HCT116 (cell line): Measurements from ENCODE around the gene CD22. TPM values are rescaled to one million over a fixed set of nuclear protein-coding genes. Genes with fewer than 3 reads are reported as not detected.

ENCODE experiments used
- ATAC-seq: fragments of 200-7000 bp; cut with Tn5 transposase; 2 replicates; pipeline ENCODE4 v1.9.1; 2020; ENCODE audit warnings: mild to moderate bottlenecking, moderate library complexity
- BruUV-seq: library from RNA; stranded (reverse); fragments of 400-500 nt; replicated peaks from 2 replicates; lab custom pipeline; 2021; lab: Mats Ljungman, UMichigan
- CTCF ChIA-PET: fragments of 300-600 bp; sonication (Branson Sonifier 250); formaldehyde crosslinking; loops from one replicate; lab custom pipeline; 2021; ENCODE audit warnings: antibody characterized with exemption; lab: Charles Lee
- POLR2A ChIA-PET: fragments of 300-600, 350-600 bp; sonication (Branson Sonifier 250); formaldehyde crosslinking; loops from one replicate; lab custom pipeline; 2021; ENCODE audit warnings: antibody characterized with exemption; lab: Charles Lee
- RAD21 ChIA-PET, 2 experiments: fragments of 300-600 bp; sonication (Branson Sonifier 250); formaldehyde crosslinking; loops; one replicate each; lab custom pipeline; 2023; ENCODE audit warnings: low total read pairs in 2 of 2; ENCODE audit not compliant: uncharacterized antibody in 2 of 2, unreplicated experiment in 2 of 2, low non-redundant PET in 1 of 2; lab: Charles Lee
- DNase-seq: peaks from one replicate; pipeline ENCODE4 v3.0.0-alpha.2; 2010; ENCODE audit warnings: low read depth, low spot score
- H2AFZ ChIP-seq: fragments of 200-600 bp; shearing (Covaris generic), sonication (generic); 2 replicates; pipeline ENCODE4 v1.6.1; 2017; ENCODE audit warnings: low read depth, mixed run types, mixed read lengths, antibody characterized with exemption, low read length; ENCODE audit not compliant: poor library complexity, severe bottlenecking
- H3K27ac ChIP-seq: 2 replicates; pipeline ENCODE4 v1.5.1; 2012; ENCODE audit warnings: low read depth, low read length
- H3K27me3 ChIP-seq: fragments of 200-600 bp; sonication (generic); 2 replicates; pipeline ENCODE4 v1.6.1; 2016; ENCODE audit warnings: mixed run types, low read length, mixed read lengths; ENCODE audit not compliant: insufficient read depth
- H3K36me3 ChIP-seq, 2 experiments: fragments of 200-500 bp in 1 of 2; fragments of 200-600 bp in 1 of 2; sonication (Bioruptor generic) in 1 of 2; sonication (generic) in 1 of 2; 2 replicates each; pipeline versions ENCODE4 v1.5.1 to v1.6.1; 2014 to 2016; ENCODE audit warnings: low read length in 2 of 2, inconsistent platforms in 1 of 2, mixed read lengths in 1 of 2, mixed run types in 1 of 2; ENCODE audit not compliant: insufficient read depth in 2 of 2, control insufficient read depth in 1 of 2
- H3K4me1 ChIP-seq, 2 experiments: fragments of 200-600 bp in 1 of 2; sonication (generic) in 1 of 2; 2 replicates each; pipeline versions ENCODE4 v1.5.1 to v1.6.1; 2012 to 2017; ENCODE audit warnings: low read length in 2 of 2, inconsistent platforms in 1 of 2, mild to moderate bottlenecking in 1 of 2, mixed read lengths in 1 of 2, mixed run types in 1 of 2, moderate library complexity in 1 of 2; ENCODE audit not compliant: insufficient read depth in 2 of 2, control insufficient read depth in 1 of 2
- H3K4me2 ChIP-seq: fragments of 200-600 bp; sonication (generic); 2 replicates; pipeline ENCODE4 v1.6.1; 2017; ENCODE audit warnings: mixed run types, low read length, mixed read lengths
- H3K4me3 ChIP-seq, 2 experiments: fragments of 200-600 bp in 1 of 2; sonication (generic) in 1 of 2; replicated peaks in 1 of 2; 2 replicates each; pipeline ENCODE4 v1.5.1; 2011 to 2016; ENCODE audit warnings: low read length in 2 of 2, control low read depth in 1 of 2, low read depth in 1 of 2, mild to moderate bottlenecking in 1 of 2, mixed read lengths in 1 of 2, mixed run types in 1 of 2
- H3K79me2 ChIP-seq: fragments of 200-600 bp; sonication (generic); 2 replicates; pipeline ENCODE4 v1.6.1; 2017; ENCODE audit warnings: mild to moderate bottlenecking, mixed run types, low read length, moderate library complexity, mixed read lengths; ENCODE audit not compliant: insufficient read depth
- H3K9ac ChIP-seq: fragments of 200-600 bp; sonication (generic); 2 replicates; pipeline ENCODE4 v1.6.1; 2016; ENCODE audit warnings: low read length, mixed read lengths
- H3K9me2 ChIP-seq: fragments of 200-600 bp; sonication (generic), shearing (Covaris generic); 2 replicates; pipeline ENCODE4 v1.6.1; 2017; ENCODE audit warnings: mixed run types, mild to moderate bottlenecking, moderate library complexity; ENCODE audit not compliant: insufficient read depth
- H3K9me3 ChIP-seq, 2 experiments: fragments of 200-500 bp in 1 of 2; fragments of 200-600 bp in 1 of 2; sonication (Bioruptor generic) in 1 of 2; sonication (generic) in 1 of 2; 2 replicates each; pipeline ENCODE4 v1.6.1; 2014 to 2017; ENCODE audit warnings: low read length in 2 of 2, mixed read lengths in 2 of 2, inconsistent platforms in 1 of 2, low read depth in 1 of 2, mild to moderate bottlenecking in 1 of 2, mixed run types in 1 of 2, moderate library complexity in 1 of 2; ENCODE audit not compliant: control insufficient read depth in 1 of 2, insufficient read depth in 1 of 2
- H4K20me1 ChIP-seq: fragments of 200-600 bp; sonication (generic), shearing (Covaris generic); 2 replicates; pipeline ENCODE4 v1.6.1; 2017; ENCODE audit warnings: mixed run types, mild to moderate bottlenecking, moderate library complexity; ENCODE audit not compliant: insufficient read depth
- CEBPB ChIP-seq: IDR thresholded peaks from 2 replicates; pipeline ENCODE4 v1.6.1; 2012; ENCODE audit warnings: low read depth
- EGR1 ChIP-seq: IDR thresholded peaks from 2 replicates; pipeline ENCODE4 v1.6.1; 2012; ENCODE audit warnings: low read depth
- ELF1 ChIP-seq: IDR thresholded peaks from 2 replicates; pipeline ENCODE4 v1.6.1; 2012; ENCODE audit warnings: low read depth, borderline replicate concordance
- EZH2phosphoT487 ChIP-seq: fragments of 200-600 bp; IDR thresholded peaks from 2 replicates; pipeline ENCODE4 v1.6.1; 2018; ENCODE audit warnings: antibody characterized with exemption, borderline replicate concordance
- FOSL1 ChIP-seq: IDR thresholded peaks from 2 replicates; pipeline ENCODE4 v1.6.1; 2012; ENCODE audit warnings: low read depth
- POLR2A ChIP-seq: IDR thresholded peaks from 2 replicates; pipeline ENCODE4 v1.7.0; 2011; ENCODE audit warnings: borderline replicate concordance; ENCODE audit not compliant: insufficient read depth, insufficient read length; ENCODE audit errors: extremely low read depth
- POLR2AphosphoS5 ChIP-seq: IDR thresholded peaks from 2 replicates; pipeline ENCODE4 v1.6.1; 2011; ENCODE audit warnings: mild to moderate bottlenecking, low read depth, low read length, moderate library complexity
- RAD21 ChIP-seq: IDR thresholded peaks from 2 replicates; pipeline ENCODE4 v1.6.1; 2012; ENCODE audit warnings: low read depth, mild to moderate bottlenecking
- SIN3A ChIP-seq: IDR thresholded peaks from 2 replicates; pipeline ENCODE4 v1.6.1; 2012; ENCODE audit warnings: low read depth
- SP1 ChIP-seq: IDR thresholded peaks from 2 replicates; pipeline ENCODE4 v1.6.1; 2012; ENCODE audit warnings: low read depth
- SRF ChIP-seq: IDR thresholded peaks from 2 replicates; pipeline ENCODE4 v1.6.1; 2012; ENCODE audit warnings: low read depth
- YY1 ChIP-seq: IDR thresholded peaks from 2 replicates; pipeline ENCODE4 v1.6.1; 2011; ENCODE audit warnings: low read length, low read depth, moderate library complexity, mild to moderate bottlenecking; ENCODE audit not compliant: insufficient replicate concordance; ENCODE audit errors: extremely low read depth
- ZBTB33 ChIP-seq: IDR thresholded peaks from 2 replicates; pipeline ENCODE4 v1.6.1; 2011; ENCODE audit warnings: mild to moderate bottlenecking, low read length, moderate library complexity; ENCODE audit not compliant: insufficient replicate concordance; ENCODE audit errors: extremely low read depth
- ZFX ChIP-seq: fragments of 450-650 bp; IDR thresholded peaks from 2 replicates; pipeline ENCODE4 v1.6.1; 2017
- ZNF274 ChIP-seq: fragments of 200-500 bp; sonication (Bioruptor generic); IDR thresholded peaks from 2 replicates; pipeline ENCODE4 v1.6.1; 2014; ENCODE audit warnings: mild to moderate bottlenecking, low read depth, low read length, inconsistent platforms
- intact Hi-C: fragments of 100-400 bp; cut with micrococcal nuclease; formaldehyde crosslinking; loops from 2 replicates; pipeline ENCODE4 v1.10.0; 2022
- total RNA-seq: library from RNA; stranded (reverse); gene quantifications from one replicate; pipeline ENCODE4 v1.2.1, GENCODE V29; 2021; ENCODE audit not compliant: unreplicated experiment
- TF ChIP-seq, protein P1 (sequence below): IDR thresholded peaks from 2 replicates; pipeline ENCODE4 v1.6.1; 2012
- TF ChIP-seq, protein P2 (sequence below): IDR thresholded peaks from 2 replicates; pipeline ENCODE4 v1.6.1; 2012; ENCODE audit warnings: low read depth
- TF ChIP-seq, protein P3 (sequence below), 3 experiments: fragments of 200-600 bp in 1 of 3; sonication (generic) in 1 of 3; IDR thresholded peaks in 2 of 3; conservative IDR thresholded peaks in 1 of 3; 2 replicates each; pipeline ENCODE4 v1.5.1; 2012 to 2017; ENCODE audit warnings: low read depth in 2 of 3, low read length in 2 of 3, antibody characterized with exemption in 1 of 3, borderline replicate concordance in 1 of 3, control low read depth in 1 of 3, mild to moderate bottlenecking in 1 of 3, mixed read lengths in 1 of 3, mixed run types in 1 of 3, moderate library complexity in 1 of 3; ENCODE audit not compliant: insufficient read depth in 1 of 3
- TF ChIP-seq, protein P4 (sequence below): IDR thresholded peaks from 2 replicates; pipeline ENCODE4 v1.6.1; 2012

CD22 gene
- total RNA-seq, 1 experiment from 2014 or later: 7.0 TPM

DNA sequence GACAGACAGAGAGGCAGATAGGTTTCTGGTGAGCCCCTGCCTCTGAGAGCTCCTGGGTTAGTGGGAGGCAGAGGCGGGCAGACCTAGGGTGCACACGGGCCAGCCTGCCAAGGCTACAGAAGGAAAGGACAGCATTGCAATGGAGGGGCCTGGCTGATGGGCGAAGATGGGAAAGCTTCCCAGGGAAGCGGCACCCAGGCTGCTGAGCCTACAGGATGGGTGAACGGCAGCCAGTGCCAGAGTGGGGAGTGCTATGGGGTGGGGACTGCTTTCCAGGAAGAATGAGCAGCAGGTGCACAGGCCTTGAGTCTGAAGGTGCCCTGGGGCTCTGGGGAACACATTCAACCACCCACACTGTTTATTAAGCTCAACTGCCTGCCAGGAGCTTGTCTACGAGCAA is 37.7 kb upstream of the CD22 start:
- ChIA-PET POLR2A (no interaction called here), CTCF (no interaction called here), RAD21 (no interaction called here)
- no peaks in the 10 kb centered on the region for H3K9me2 ChIP-seq
- no peak for DNase-seq
- no peaks in the 10 kb centered on the region for H3K9me3 ChIP-seq
- no peak overlapping the region for H3K4me2 ChIP-seq
- H4K20me1 ChIP-seq: no peaks in the 10 kb centered on the region
- H3K9ac ChIP-seq: no peak overlapping the region
- H3K79me2 ChIP-seq: no peaks in the 10 kb centered on the region
- BruUV-seq: no TSS peak
- peaks cover 0 to 9% of the 10 kb centered on the region in 2 experiments; a peak in 1 of 4 replicates for H3K4me1 ChIP-seq
- no peak overlapping the region for H3K4me3 ChIP-seq
- ATAC-seq: no peak
- no peaks in the 10 kb centered on the region for H3K36me3 ChIP-seq
- H2AFZ ChIP-seq: no peak overlapping the region
- no peak overlapping the region for H3K27ac ChIP-seq
- intact Hi-C loops: no loop called here
- no peaks in the 10 kb centered on the region for H3K27me3 ChIP-seq
- TF ChIP-seq, protein P1, sequence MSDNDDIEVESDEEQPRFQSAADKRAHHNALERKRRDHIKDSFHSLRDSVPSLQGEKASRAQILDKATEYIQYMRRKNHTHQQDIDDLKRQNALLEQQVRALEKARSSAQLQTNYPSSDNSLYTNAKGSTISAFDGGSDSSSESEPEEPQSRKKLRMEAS: no peak
- TF ChIP-seq POLR2A (no peak), FOSL1 (no peak), CEBPB (no peak), POLR2AphosphoS5 (no peak), SRF (no peak), SIN3A (no peak), YY1 (no peak), ZFX (no peak), RAD21 (no peak), EZH2phosphoT487 (no peak), ELF1 (no peak), ZNF274 (no peak), EGR1 (no peak), SP1 (no peak), ZBTB33 (no peak)
- TF ChIP-seq, protein P2, sequence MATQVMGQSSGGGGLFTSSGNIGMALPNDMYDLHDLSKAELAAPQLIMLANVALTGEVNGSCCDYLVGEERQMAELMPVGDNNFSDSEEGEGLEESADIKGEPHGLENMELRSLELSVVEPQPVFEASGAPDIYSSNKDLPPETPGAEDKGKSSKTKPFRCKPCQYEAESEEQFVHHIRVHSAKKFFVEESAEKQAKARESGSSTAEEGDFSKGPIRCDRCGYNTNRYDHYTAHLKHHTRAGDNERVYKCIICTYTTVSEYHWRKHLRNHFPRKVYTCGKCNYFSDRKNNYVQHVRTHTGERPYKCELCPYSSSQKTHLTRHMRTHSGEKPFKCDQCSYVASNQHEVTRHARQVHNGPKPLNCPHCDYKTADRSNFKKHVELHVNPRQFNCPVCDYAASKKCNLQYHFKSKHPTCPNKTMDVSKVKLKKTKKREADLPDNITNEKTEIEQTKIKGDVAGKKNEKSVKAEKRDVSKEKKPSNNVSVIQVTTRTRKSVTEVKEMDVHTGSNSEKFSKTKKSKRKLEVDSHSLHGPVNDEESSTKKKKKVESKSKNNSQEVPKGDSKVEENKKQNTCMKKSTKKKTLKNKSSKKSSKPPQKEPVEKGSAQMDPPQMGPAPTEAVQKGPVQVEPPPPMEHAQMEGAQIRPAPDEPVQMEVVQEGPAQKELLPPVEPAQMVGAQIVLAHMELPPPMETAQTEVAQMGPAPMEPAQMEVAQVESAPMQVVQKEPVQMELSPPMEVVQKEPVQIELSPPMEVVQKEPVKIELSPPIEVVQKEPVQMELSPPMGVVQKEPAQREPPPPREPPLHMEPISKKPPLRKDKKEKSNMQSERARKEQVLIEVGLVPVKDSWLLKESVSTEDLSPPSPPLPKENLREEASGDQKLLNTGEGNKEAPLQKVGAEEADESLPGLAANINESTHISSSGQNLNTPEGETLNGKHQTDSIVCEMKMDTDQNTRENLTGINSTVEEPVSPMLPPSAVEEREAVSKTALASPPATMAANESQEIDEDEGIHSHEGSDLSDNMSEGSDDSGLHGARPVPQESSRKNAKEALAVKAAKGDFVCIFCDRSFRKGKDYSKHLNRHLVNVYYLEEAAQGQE: no peak
- TF ChIP-seq, protein P3, sequence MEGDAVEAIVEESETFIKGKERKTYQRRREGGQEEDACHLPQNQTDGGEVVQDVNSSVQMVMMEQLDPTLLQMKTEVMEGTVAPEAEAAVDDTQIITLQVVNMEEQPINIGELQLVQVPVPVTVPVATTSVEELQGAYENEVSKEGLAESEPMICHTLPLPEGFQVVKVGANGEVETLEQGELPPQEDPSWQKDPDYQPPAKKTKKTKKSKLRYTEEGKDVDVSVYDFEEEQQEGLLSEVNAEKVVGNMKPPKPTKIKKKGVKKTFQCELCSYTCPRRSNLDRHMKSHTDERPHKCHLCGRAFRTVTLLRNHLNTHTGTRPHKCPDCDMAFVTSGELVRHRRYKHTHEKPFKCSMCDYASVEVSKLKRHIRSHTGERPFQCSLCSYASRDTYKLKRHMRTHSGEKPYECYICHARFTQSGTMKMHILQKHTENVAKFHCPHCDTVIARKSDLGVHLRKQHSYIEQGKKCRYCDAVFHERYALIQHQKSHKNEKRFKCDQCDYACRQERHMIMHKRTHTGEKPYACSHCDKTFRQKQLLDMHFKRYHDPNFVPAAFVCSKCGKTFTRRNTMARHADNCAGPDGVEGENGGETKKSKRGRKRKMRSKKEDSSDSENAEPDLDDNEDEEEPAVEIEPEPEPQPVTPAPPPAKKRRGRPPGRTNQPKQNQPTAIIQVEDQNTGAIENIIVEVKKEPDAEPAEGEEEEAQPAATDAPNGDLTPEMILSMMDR (IDR thresholded peaks at IDR 0.05 in 2 of 3, conservative IDR thresholded peaks at IDR 0.05 in 1 of 3; ENCODE audit: borderline replicate concordance in 1 of 3, insufficient read depth in 1 of 3, low read depth in 2 of 3, low read length in 2 of 3): no peak
- TF ChIP-seq, protein P4, sequence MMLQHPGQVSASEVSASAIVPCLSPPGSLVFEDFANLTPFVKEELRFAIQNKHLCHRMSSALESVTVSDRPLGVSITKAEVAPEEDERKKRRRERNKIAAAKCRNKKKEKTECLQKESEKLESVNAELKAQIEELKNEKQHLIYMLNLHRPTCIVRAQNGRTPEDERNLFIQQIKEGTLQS: no peak
